ENCODE data around the gene RMDN2.
"Not testable (repeated sequence)": the region's sequence is repeated elsewhere in the genome, so short reads cannot be mapped to it uniquely, and the experiment has no call there.

RMDN2 gene

GRCh38 chr2:37902991-37903390 is 22.1 kb upstream of the RMDN2 start:
- DNase-seq: no peak

DNA sequence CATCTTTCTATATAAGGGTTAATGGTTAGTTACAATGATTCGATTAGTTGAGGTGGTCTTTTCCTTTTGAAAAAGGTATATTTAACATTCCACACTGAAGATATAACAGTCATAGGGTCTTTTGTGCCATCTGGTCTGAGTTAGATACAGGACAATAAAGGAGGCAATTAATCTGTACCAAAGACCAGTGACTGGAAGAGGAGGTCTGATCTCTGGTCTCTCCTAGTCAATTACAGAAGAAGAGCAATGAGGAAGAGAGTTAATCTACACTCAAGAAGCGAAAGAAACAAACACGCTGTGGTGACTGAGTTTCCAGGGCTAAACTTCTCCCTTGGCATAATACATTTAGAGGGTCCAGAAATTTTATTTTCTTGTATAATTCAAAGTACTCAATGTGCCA is 20.7 kb upstream of the RMDN2 start:
- no peak for DNase-seq

DNA sequence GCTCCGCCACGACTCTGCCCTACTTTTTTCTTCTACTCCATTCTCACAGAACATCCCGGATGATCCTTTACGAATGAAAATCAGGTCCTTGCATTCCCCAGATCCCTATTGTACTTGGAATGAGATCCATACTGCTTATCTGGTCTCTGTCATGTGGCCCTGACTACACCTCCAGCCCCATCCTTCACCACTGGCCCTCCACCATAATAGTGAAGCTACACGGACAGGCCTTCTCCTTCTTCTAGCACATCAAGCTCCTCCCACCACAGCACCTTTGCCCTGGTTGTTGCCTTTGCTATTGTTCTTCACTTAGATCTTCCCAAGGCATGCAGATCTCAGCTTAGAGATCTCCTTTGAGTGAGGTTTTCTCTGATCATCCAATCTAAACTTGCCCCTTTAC is 20.1 kb upstream of the RMDN2 start:
- no peak for DNase-seq

GRCh38 chr2:37906131-37906530 is 19.0 kb upstream of the RMDN2 start:
- DNase-seq: no peak

GRCh38 chr2:37907501-37908225 is 17.4 kb upstream of the RMDN2 start:
- no peak for DNase-seq

DNA sequence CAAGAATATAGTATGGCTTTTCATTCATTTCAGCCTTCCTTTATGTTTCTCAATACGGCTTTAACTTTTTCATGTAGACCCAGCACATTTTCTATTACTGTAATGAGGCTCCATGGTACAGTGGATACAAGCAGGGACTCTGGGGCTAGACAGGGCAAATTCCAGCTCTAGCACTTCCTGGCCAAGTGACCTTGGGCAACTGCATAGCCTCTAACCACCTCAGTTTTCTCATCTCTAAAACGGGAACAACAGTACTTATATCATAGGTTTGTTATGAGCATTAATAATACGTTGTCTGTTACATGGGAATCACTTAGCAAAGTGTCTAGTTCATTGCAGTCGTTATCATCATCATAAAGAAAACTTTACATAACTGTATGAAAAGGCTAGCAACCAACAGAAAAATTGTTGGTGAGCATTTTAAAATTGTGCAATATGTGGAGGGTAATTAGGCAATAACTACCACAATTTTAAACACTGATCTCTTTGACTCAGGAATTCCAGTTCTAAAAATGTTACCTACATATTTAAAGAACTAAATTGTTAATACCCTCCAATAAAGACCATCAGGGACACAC is 13.7 kb upstream of the RMDN2 start:
- DNase-seq: no peak

GRCh38 chr2:37912056-37912455 is 13.0 kb upstream of the RMDN2 start:
- DNase-seq: no peak

- DNase-seq: no peak
These were observed 12.5 kb upstream of the RMDN2 start for GRCh38 chr2:37912616-37913015.

- DNase-seq: no peak
These were observed 10.7 kb upstream of the RMDN2 start for GRCh38 chr2:37914340-37914739.

DNA sequence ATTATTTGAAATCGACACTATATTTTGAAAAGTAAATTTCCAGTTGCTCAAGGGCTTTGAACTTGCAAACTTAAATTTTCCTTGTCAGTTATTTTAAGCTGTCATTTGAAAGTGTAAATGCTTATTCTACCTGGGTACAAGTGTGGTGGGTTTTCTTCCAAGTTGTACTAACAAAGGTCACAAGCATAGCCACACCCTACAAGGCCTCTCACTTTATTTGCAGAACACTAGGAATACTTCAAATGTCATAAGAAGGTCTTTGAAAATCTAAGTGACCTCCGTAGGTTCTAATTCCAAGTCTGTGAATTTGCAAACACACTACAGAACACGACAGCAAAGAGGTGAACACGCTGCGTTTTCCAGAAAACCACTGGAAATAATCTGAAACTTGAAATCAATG is 9.3 kb upstream of the RMDN2 start:
- no peak for DNase-seq

DNA sequence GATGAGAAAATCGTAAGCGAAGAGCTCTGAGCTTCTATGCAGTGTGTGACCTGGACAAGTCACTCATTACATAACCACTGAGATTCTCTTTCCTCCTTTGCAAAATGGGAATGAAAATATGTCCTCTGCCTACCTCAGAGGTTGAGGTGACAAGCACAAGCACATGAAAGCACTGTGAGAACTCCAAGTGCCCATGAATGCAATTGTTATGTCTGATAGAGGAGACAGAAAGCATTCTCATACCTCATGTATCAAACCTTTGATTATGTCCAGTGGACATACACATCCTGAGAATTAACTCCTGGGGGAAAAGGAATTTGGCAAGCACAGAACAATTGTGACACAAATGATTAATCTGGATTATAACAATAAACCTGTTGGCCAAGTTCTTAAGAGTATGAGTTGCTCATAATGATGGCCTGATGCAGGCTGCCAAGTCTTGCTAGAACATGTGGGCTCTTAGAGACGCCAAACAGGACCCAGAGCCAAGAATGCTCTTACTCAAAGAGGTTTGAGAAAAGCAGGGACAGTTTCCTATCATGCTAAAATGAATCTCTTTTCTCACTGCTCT is 8.5 kb upstream of the RMDN2 start:
- DNase-seq: no peak

GRCh38 chr2:37917281-37918228 is 7.5 kb upstream of the RMDN2 start:
- DNase-seq: no peak

DNA sequence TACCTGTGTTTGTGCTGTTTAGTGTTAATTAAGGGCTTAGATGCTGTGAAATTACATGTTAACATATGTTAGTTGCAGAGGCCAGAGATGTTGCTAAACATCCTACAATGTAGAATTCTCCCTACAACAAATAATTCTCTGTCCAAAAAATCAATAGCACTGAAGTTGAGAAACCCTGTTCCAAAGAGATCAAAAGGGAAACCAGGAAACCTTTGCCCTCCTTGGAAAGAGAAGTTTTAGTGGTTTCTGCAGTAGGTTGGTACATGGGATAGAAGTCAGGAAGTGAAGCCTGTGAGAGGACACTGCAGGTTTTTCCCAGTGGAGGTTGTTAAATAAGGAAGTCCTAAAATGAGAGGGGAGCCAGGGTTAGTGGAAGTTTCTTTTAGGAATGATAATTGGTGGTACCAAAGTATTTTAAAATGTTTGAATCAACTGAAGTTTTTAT is 6.3 kb upstream of the RMDN2 start:
- DNase-seq: no peak

GRCh38 chr2:37919631-37920032 is 5.5 kb upstream of the RMDN2 start:
- DNase-seq: no peak

- DNase-seq: no peak
These were observed 4.5 kb upstream of the RMDN2 start for GRCh38 chr2:37920570-37920969.

GRCh38 chr2:37921781-37922180 is 3.3 kb upstream of the RMDN2 start:
- DNase-seq: no peak

GRCh38 chr2:37923308-37924055 is 1.6 kb upstream of the RMDN2 start:
- no peak for DNase-seq

- no peak for DNase-seq
These were observed 1.5 kb downstream of the RMDN2 start for GRCh38 chr2:37926635-37927034.

- DNase-seq: no peak
These were observed 3.3 kb downstream of the RMDN2 start for GRCh38 chr2:37928377-37928776.

DNA sequence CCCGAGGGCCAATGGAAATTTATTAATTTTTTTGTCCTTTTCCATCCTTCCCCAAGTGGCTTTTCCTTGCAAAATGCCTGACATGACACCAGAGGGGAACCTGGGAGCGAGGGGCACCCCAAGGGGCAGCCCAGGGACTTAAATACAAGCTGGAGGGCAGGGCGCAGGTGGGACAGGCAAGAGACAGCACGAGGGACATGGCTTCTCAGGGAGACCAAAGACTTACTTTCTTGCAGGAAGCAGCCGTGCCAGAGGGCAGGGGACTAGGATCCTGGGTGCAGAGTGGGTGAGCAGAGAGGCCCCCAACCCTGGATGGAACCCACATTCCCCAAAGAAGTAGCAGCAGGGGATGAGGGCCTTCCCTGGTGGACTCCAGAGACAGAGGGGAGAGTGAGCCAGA is 5.3 kb downstream of the RMDN2 start:
- not testable (repeated sequence) for DNase-seq

DNA sequence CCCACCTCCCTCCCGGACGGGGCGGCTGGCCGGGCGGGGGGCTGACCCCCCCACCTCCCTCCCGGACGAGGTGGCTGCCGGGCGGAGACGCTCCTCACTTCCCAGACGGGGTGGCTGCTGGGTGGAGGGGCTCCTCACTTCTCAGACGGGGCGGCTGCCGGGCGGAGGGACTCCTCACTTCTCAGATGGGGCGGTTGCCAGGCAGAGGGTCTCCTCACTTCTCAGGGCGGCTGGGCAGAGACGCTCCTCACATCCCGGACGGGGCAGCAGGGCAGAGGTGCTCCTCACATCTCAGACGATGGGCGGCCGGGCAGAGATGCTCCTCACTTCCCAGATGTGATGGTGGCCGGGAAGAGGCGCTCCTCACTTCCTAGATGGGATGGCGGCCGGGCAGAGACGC is 7.8 kb downstream of the RMDN2 start:
- not testable (repeated sequence) for DNase-seq
